ENCODE data around the gene SLC26A9. TPM values are rescaled to one million over a fixed set of nuclear protein-coding genes. Genes with fewer than 3 reads are reported as not detected.
A peak's percentile ranks its signal among the peaks of the same experiment; 100 is the strongest.

SLC26A9 gene
- total and polyA plus RNA-seq, 2 of the 4 experiments (the other 2 are of a cell fraction) = not detected

GRCh38 chr1:205926213-205926612 is 17.0 kb downstream of the SLC26A9 start:
- ATAC-seq (ENCODE audit: low read depth) (no peak), DNase-seq (no peak)
- H3K36me3 ChIP-seq (ENCODE audit: control insufficient read depth, insufficient read depth, low read length) = no peaks in the 10 kb centered on the region
- H2BK20ac ChIP-seq (ENCODE audit: low read depth, low read length) = no peak overlapping the region
- no peak overlapping the region for H3K4me3 ChIP-seq (ENCODE audit: insufficient read depth, low read depth, low read length)
- no peak overlapping the region for H2BK120ac ChIP-seq (ENCODE audit: low read depth, low read length)
- no peak overlapping the region for H3K4me2 ChIP-seq (ENCODE audit: low read depth, low read length)
- no peak overlapping the region for H3K56ac ChIP-seq (ENCODE audit: extremely low read depth, insufficient read depth, low read length)
- H2BK15ac ChIP-seq (ENCODE audit: low read depth, low read length) = no peak overlapping the region
- no peak overlapping the region for H3K23ac ChIP-seq (ENCODE audit: low read depth, low read length)
- H2AFZ ChIP-seq (replicated peaks; ENCODE audit: low read length, poor library complexity) = no peak overlapping the region
- no peak overlapping the region for H3K4ac ChIP-seq (ENCODE audit: low read depth, low read length)
- WGBS, 2 experiments (ENCODE audit: extremely low coverage in 2 of 2, insufficient read length in 1 of 2) = no CpG with 5 or more reads among the region's 5 CpGs
- no peaks in the 10 kb centered on the region for H4K20me1 ChIP-seq (ENCODE audit: insufficient read depth, low read length)
- POLR2A ChIA-PET (ENCODE audit: unreplicated experiment) = no interaction called here
- no peaks in the 10 kb centered on the region; the same call in 1 of the 2 replicates for H3K9me1 ChIP-seq (ENCODE audit: insufficient read depth, low read length)
- no peak overlapping the region for H3K18ac ChIP-seq (ENCODE audit: low read depth, low read length)
- H3K9ac ChIP-seq (ENCODE audit: low read depth, low read length) = no peak overlapping the region
- dilution Hi-C loops (cut with HindIII; ENCODE audit: low sequenced_read_pairs, unreplicated experiment) (no loop called here), intact Hi-C loops (cut with micrococcal nuclease) (no loop called here), in situ Hi-C loops (cut with MboI; ENCODE audit: low sequenced_read_pairs) (loop anchor here (5.0 kb wide), 2 partner anchors 41 to 176 kb away; no protein-coding TSS in a partner anchor)
- CTCF ChIA-PET = no interaction called here
- TF ChIP-seq ELK1 (IDR thresholded peaks at IDR 0.05; ENCODE audit: borderline replicate concordance, low read depth, low read length) (no peak), MXI1 (IDR thresholded peaks at IDR 0.05; ENCODE audit: borderline replicate concordance, low read depth, low read length) (no peak), RCOR1 (IDR thresholded peaks at IDR 0.05; ENCODE audit: insufficient replicate concordance, low read length) (no peak), MAZ (IDR thresholded peaks at IDR 0.05; ENCODE audit: borderline replicate concordance, low read depth, low read length) (no peak), CHD1 (IDR thresholded peaks at IDR 0.05; ENCODE audit: low read depth, low read length) (no peak)
- H3K4me1 ChIP-seq (ENCODE audit: control insufficient read depth, insufficient read depth, low read length) = no peaks in the 10 kb centered on the region
- no peaks in the 10 kb centered on the region for H3K79me1 ChIP-seq (ENCODE audit: low read depth in 1 of 2, low read length in 2 of 2)
- H4K8ac ChIP-seq (ENCODE audit: low read depth in 2 of 2, low read length in 2 of 2) = no peak overlapping the region
- no peaks in the 10 kb centered on the region for H3K9me3 ChIP-seq (ENCODE audit: control insufficient read depth, insufficient read depth, low read length)
- H3K14ac ChIP-seq (replicated peaks; ENCODE audit: low read depth, low read length) = no peak overlapping the region
- peak overlapping the region; percentile 10; the same call in 1 of the 2 replicates for H4K91ac ChIP-seq (ENCODE audit: insufficient read depth, low read depth, low read length)
- H4K5ac ChIP-seq (ENCODE audit: low read depth, low read length) = no peak overlapping the region
- H2AK9ac ChIP-seq (replicated peaks; ENCODE audit: low read depth, low read length, poor library complexity) = no peak overlapping the region
- no peak overlapping the region for H2AK5ac ChIP-seq (ENCODE audit: low read depth, low read length)
- peaks cover 43% of the 10 kb centered on the region for H3K27me3 ChIP-seq (ENCODE audit: control insufficient read depth, insufficient read depth, low read length)
- no peak overlapping the region for H3K27ac ChIP-seq (ENCODE audit: insufficient read depth, low read length)
- H2BK5ac ChIP-seq (ENCODE audit: low read depth, low read length, poor library complexity, severe bottlenecking) = no peak overlapping the region
- no TSS peak for BruUV-seq (replicated peaks)
